ENCODE results near the gene SLC35D3. TPM values are rescaled to one million over a fixed set of nuclear protein-coding genes. Genes with fewer than 3 reads are reported as not detected.
"Not testable (repeated sequence)": the region's sequence is repeated elsewhere in the genome, so short reads cannot be mapped to it uniquely, and the experiment has no call there.

SLC35D3 gene
- total RNA-seq, 1 experiment from 2014 or later: not detected

DNA sequence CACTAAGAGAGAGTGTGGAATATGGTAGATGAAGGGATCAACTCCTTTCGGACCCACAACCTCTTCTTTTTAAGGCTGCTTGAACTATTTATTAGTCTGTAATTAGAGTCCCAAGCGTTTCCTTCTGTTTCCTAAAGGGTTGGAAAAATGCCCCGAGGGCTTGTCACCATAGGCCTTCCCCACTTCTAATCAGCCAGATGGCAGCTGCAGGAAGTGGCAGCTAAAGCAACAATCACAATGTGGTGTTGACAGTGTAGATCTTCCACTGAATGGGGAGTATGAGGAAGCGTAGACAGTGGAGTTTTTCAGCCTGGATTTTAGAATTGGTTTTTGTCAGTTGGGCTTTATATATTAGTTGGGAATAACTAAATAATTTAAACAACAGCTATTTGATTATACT, 40.6 kb downstream of the SLC35D3 start:
- H3K27me3 ChIP-seq (replicated peaks): no peaks in the 10 kb centered on the region
- H3K36me3 ChIP-seq: no peaks in the 10 kb centered on the region
- H3K4me1 ChIP-seq (replicated peaks): no peaks in the 10 kb centered on the region
- no peak overlapping the region for H3K4me3 ChIP-seq
- H3K27ac ChIP-seq: no peak overlapping the region
- no peaks in the 10 kb centered on the region for H3K9me3 ChIP-seq (replicated peaks)
- DNase-seq (ENCODE audit: low read depth in 1 of 2, low spot score in 2 of 2): no peak

DNA sequence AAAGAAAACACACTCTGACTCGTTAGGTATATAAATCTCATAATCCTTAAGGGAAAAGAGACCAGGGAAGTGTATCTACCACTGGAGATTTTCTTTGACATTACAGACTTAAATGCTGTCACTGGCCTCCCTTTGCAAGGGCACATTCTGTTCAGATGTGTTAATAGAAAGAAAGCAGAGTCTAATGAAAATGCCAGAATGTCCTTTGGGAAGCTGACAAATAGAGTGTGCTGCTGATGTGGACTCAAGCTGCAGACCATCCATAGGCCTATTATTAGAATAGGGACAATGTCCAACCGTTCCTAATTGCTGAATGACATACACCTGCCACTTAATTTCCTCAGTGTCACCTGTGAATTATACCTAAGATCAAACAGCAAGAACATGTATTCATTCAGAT, 41.2 kb downstream of the SLC35D3 start:
- Histone ChIP-seq H3K36me3 (no peaks in the 10 kb centered on the region), H3K4me1 (replicated peaks) (no peaks in the 10 kb centered on the region), H3K27me3 (replicated peaks) (no peaks in the 10 kb centered on the region), H3K27ac (no peak overlapping the region), H3K4me3 (no peak overlapping the region), H3K9me3 (replicated peaks) (no peaks in the 10 kb centered on the region)
- no peak for DNase-seq (ENCODE audit: low read depth in 1 of 2, low spot score in 2 of 2)

DNA sequence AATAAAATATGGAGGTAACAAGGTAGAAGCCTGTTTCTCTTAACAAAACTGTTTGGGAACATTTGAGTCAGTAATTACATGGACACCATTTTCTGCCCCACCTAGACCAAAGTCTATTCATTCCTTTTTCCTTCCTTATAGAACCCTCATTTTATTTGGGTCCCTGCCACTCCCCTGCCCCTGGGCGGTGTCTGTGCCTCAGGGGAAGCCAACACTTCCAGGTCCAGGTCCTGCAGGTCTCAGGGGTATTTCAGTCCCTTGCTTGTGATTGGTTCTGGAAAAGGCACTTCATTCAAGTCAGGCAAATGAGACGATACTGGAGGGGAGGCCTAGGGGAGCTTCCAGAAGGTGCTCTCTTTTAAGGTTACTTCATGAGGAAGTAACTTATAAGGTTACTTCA, 42.3 kb downstream of the SLC35D3 start:
- no peak overlapping the region for H3K27ac ChIP-seq
- H3K4me1 ChIP-seq (replicated peaks): no peaks in the 10 kb centered on the region
- H3K4me3 ChIP-seq: no peak overlapping the region
- no peaks in the 10 kb centered on the region for H3K36me3 ChIP-seq
- H3K9me3 ChIP-seq (replicated peaks): no peaks in the 10 kb centered on the region
- no peaks in the 10 kb centered on the region for H3K27me3 ChIP-seq (replicated peaks)
- DNase-seq (ENCODE audit: low read depth in 1 of 2, low spot score in 2 of 2): no peak

DNA sequence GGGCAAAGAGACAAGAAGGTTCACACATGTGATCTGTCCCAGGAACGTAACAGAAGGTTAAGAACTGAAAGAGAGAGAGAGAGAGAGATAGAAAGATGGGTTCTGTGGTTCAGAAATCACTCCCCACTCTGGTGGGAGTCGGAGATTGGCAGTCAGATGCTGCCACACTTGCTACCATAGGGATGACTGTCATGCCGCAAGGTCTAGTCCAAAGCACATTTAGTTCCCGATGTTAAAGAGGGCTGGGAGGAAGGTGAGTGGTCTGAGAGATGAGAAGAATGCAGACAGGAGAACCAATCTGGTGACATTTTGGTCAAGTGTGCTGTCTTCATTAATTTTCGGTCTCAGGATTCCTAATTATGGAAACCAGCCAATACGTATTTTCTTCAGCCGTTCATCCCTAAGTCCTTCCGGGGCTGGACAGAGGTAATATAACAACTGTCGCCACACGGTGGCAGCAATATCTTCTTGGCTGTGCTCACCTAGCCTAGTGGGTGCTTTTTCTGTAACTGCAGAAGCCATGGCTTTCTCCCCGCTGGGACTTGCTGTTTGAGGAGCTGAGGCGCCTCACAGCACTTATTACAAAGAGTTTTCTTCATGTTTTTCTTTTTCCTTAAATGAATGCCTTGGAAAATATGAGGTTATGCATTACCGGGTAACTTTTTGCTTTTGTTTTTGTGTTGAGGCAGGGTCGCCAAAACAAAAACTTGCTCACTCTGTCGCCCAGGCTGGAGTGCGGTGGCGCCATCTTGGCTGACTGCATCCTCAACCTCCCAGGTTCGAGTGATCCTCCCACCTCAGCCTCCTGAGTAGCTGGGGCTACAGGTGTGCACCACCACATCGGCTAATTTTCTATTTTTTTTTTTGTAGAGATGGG, 46.0 kb downstream of the SLC35D3 start:
- H3K9me3 ChIP-seq (replicated peaks): no peaks in the 10 kb centered on the region
- H3K4me1 ChIP-seq (replicated peaks): no peaks in the 10 kb centered on the region
- DNase-seq (ENCODE audit: low read depth in 1 of 2, low spot score in 2 of 2): peak; percentile 43 to 60
- no peak overlapping the region for H3K4me3 ChIP-seq
- H3K36me3 ChIP-seq: no peaks in the 10 kb centered on the region
- H3K27me3 ChIP-seq (replicated peaks): 0 out of 2 replicates have a peak, but pooled peaks cover 5% of the 10 kb centered on the region
- H3K27ac ChIP-seq: no peak overlapping the region

DNA sequence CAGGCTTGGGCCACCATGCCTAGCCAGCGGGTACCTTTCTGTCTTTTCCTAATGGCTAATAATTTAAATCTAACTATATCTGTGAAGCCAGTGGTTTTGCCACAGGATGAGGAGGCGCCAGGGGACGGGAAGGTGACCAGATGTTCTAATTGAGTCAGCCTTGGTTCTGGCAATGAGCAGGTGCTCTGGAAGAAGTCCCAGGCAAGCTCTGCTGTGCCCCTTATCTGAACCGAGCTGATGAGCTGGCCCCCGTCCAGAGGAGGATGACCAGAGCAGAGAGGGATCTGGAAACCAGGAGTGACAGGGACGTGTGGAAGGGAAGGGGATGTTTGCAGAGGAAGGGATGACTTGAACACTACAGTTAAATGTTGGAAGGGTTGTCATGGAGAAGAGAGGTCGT, 46.7 kb downstream of the SLC35D3 start:
- H3K9me3 ChIP-seq (replicated peaks): no peaks in the 10 kb centered on the region
- H3K4me1 ChIP-seq (replicated peaks): no peaks in the 10 kb centered on the region
- no peak overlapping the region for H3K27ac ChIP-seq
- no peak overlapping the region for H3K4me3 ChIP-seq
- H3K27me3 ChIP-seq (replicated peaks): 0 out of 2 replicates have a peak, but pooled peaks cover 5% of the 10 kb centered on the region
- no peak for DNase-seq (ENCODE audit: low read depth in 1 of 2, low spot score in 2 of 2)
- no peaks in the 10 kb centered on the region for H3K36me3 ChIP-seq

GRCh38 chr6:136969433-136969832, 47.3 kb downstream of the SLC35D3 start:
- Histone ChIP-seq H3K4me1 (replicated peaks) (no peaks in the 10 kb centered on the region), H3K4me3 (no peak overlapping the region), H3K9me3 (replicated peaks) (no peaks in the 10 kb centered on the region), H3K27ac (no peak overlapping the region), H3K27me3 (replicated peaks) (0 out of 2 replicates have a peak, but pooled peaks cover 5% of the 10 kb centered on the region), H3K36me3 (no peaks in the 10 kb centered on the region)
- DNase-seq (ENCODE audit: low read depth in 1 of 2, low spot score in 2 of 2): no peak

DNA sequence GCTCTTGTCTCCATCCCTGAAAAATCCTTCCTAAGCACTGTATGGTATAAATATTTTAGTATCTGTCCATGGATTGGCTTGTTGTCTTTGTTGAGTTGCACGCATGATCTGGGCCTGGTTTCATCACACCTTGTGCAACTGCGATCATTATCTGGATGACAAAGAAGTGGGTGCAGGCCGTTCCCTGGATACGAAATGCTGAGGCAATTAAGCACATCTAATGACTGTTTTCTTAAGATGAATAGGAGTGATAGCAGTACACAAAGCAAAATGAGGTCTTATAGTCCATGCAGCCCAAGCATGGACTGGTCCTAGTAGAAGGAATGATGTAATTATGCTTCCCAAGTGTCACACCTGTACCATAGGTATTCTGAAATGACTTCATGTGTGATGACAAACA, 47.8 kb downstream of the SLC35D3 start:
- H3K9me3 ChIP-seq (replicated peaks): no peaks in the 10 kb centered on the region
- H3K27ac ChIP-seq: no peak overlapping the region
- 0 out of 2 replicates have a peak, but pooled peaks cover 5% of the 10 kb centered on the region for H3K27me3 ChIP-seq (replicated peaks)
- H3K4me1 ChIP-seq (replicated peaks): no peaks in the 10 kb centered on the region
- no peak overlapping the region for H3K4me3 ChIP-seq
- no peak for DNase-seq (ENCODE audit: low read depth in 1 of 2, low spot score in 2 of 2)
- H3K36me3 ChIP-seq: no peaks in the 10 kb centered on the region

- H3K27ac ChIP-seq: no peak overlapping the region
- H3K4me1 ChIP-seq (replicated peaks): no peaks in the 10 kb centered on the region
- DNase-seq (ENCODE audit: low read depth in 1 of 2, low spot score in 2 of 2): no peak
- H3K4me3 ChIP-seq: no peak overlapping the region
- H3K27me3 ChIP-seq (replicated peaks): 0 out of 2 replicates have a peak, but pooled peaks cover 5% of the 10 kb centered on the region
- H3K9me3 ChIP-seq (replicated peaks): no peaks in the 10 kb centered on the region
- H3K36me3 ChIP-seq: no peaks in the 10 kb centered on the region
These were observed 49.5 kb downstream of the SLC35D3 start for GRCh38 chr6:136971609-136972008.

DNA sequence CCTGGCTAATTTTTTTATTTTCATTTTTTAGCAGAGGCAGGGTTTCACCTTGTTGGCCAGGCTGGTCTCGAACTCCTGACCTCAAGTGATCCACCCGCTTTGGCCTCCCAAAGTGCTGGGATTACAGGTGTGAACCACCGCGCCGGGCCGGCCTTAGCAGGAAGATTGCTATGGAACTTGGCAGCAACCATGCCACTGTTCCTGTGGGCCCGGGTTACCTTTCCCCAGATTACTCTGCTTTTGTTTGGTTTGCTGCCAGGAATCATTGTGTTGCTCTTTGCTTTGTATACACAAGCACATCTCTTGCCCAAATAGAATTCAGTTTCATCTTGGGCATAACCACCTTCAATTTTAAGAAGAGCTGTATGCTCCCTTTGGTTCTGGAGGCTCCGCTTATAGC, 51.7 kb downstream of the SLC35D3 start:
- not testable (repeated sequence) for H3K4me3 ChIP-seq; H3K27me3 ChIP-seq (replicated peaks); H3K4me1 ChIP-seq (replicated peaks); DNase-seq (ENCODE audit: low read depth in 1 of 2, low spot score in 2 of 2); H3K27ac ChIP-seq; H3K9me3 ChIP-seq (replicated peaks); H3K36me3 ChIP-seq

Other genes starting within 250 kb of the SLC35D3 start
- 8.3 and 10.7 TPM in 2 replicates for gene MAP3K5, start 129.8 kb upstream of the SLC35D3 start, total RNA-seq (2014; rRNA removed; shearing (Covaris generic))
- 4.6 and 11.4 TPM in 2 replicates for gene PEX7, start 99.7 kb upstream of the SLC35D3 start, total RNA-seq (2014; rRNA removed; shearing (Covaris generic))
- gene IL20RA, start 122.7 kb downstream of the SLC35D3 start, total RNA-seq (2014; rRNA removed; shearing (Covaris generic)): not detected in 2 replicates

All from SJSA1 (cell line).